Right renal pelvis (tissue), 4 donors: ENCODE results near the gene ZNF22. TPM values are rescaled to one million over a fixed set of nuclear protein-coding genes. Genes with fewer than 3 reads are reported as not detected.
"Not testable (repeated sequence)": the region's sequence is repeated elsewhere in the genome, so short reads cannot be mapped to it uniquely, and the experiment has no call there.

Experiments used
- DNase-seq, 4 donors: peaks; one replicate each; pipeline ENCODE4 v3.0.0-alpha.2; 2013; ENCODE audit warnings: low read depth in 4 of 4, low spot score in 3 of 4, missing footprints in 1 of 4
- polyA plus RNA-seq, 4 donors: library from polyadenylated mRNA; unstranded; fragments of 120-200 nt; gene quantifications; one replicate each; pipeline ENCODE4 v1.2.1, GENCODE V29; 2013; ENCODE audit not compliant: insufficient read length in 4 of 4

The ZNF22 gene
- polyA plus RNA-seq, 4 donors = 82.1 to 109 (median 102) TPM

- no peak for DNase-seq
Observed at GRCh38 chr10:45004661-45005060, 3.9 kb downstream of the ZNF22 start.

GRCh38 chr10:45005284-45005683 is 4.6 kb downstream of the ZNF22 start:
- no peak for DNase-seq

GRCh38 chr10:45006276-45007030 is 5.7 kb downstream of the ZNF22 start:
- no peak for DNase-seq

GRCh38 chr10:45008524-45009161 is 7.9 kb downstream of the ZNF22 start:
- DNase-seq = peak; percentile 76 to 89 (median 86)

GRCh38 chr10:45014557-45014956 is 13.8 kb downstream of the ZNF22 start:
- DNase-seq = not testable (repeated sequence)

GRCh38 chr10:45015590-45015989 is 14.9 kb downstream of the ZNF22 start:
- DNase-seq = no peak

GRCh38 chr10:45023426-45023825 is 22.7 kb downstream of the ZNF22 start:
- DNase-seq = no peak

GRCh38 chr10:45034301-45034700 is 33.6 kb downstream of the ZNF22 start:
- no peak for DNase-seq

- DNase-seq = no peak
Observed at GRCh38 chr10:45035673-45036072, 35.0 kb downstream of the ZNF22 start.

- no peak for DNase-seq
Observed at GRCh38 chr10:45040921-45041542, 40.3 kb downstream of the ZNF22 start.

- DNase-seq = no peak
Observed at GRCh38 chr10:45044290-45044689, 43.6 kb downstream of the ZNF22 start.

- DNase-seq = no peak
Observed at GRCh38 chr10:45050551-45051235, 50.0 kb downstream of the ZNF22 start.

GRCh38 chr10:45052700-45053099 is 52.0 kb downstream of the ZNF22 start:
- DNase-seq = no peak

- DNase-seq = no peak
Observed at GRCh38 chr10:45053569-45054100, 52.9 kb downstream of the ZNF22 start.

Other genes starting within 250 kb of the ZNF22 start
- 10 to 100 TPM; 67.6 to 74.5 (median 71.0) TPM for gene TMEM72, start 89.6 kb upstream of the ZNF22 start, polyA plus RNA-seq
- 10 to 100 TPM; 22.9 to 32.3 (median 29.6) TPM for gene RASSF4, start 41.1 kb upstream of the ZNF22 start, polyA plus RNA-seq
- gene DEPP1, start 22.1 kb upstream of the ZNF22 start, polyA plus RNA-seq = 10 to 100 TPM in 1 of 4 donors, 1 to 10 TPM in 3; 6.8 to 10.3 (median 8.3) TPM